ENCODE results near the gene SGMS1.

DNA sequence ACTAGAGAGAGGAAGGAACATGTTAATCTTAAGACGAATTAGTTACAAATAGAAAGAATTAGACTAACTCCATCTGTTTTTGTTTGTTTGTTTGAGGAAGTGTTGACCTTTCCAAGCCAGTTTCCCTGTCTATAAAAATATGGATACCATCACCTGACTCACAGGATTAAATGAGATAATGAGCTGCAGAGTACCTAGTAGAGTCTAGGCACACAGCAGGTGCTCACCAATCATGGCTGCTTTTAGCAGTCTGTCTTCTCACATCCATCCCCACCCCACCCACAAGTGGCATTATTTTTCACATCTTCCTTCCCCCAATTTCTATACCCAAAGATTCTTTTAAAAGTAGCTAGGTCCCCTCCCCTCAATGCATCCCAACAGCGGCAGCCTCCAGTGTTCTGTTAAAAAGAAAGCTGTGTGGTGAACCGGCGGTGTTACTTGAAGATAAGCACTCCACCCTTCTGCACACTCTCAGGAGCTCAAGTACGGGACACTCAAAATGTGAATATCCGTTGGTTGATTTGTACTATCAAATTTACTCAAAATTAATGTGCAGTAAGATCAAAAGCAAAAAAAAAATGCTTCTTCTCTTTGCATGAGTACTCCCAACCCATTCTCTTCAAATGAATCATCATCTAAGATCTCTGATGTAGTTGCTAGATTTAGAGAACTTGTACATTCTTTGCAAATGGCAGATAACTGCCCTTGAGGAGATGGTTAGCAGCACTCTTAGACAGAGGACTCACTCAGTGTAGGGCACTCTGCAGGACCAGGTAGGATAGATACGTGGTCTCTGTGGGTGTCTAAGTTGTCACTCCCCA is 227.1 kb downstream of the SGMS1 start:
- TF ChIP-seq, protein P1, sequence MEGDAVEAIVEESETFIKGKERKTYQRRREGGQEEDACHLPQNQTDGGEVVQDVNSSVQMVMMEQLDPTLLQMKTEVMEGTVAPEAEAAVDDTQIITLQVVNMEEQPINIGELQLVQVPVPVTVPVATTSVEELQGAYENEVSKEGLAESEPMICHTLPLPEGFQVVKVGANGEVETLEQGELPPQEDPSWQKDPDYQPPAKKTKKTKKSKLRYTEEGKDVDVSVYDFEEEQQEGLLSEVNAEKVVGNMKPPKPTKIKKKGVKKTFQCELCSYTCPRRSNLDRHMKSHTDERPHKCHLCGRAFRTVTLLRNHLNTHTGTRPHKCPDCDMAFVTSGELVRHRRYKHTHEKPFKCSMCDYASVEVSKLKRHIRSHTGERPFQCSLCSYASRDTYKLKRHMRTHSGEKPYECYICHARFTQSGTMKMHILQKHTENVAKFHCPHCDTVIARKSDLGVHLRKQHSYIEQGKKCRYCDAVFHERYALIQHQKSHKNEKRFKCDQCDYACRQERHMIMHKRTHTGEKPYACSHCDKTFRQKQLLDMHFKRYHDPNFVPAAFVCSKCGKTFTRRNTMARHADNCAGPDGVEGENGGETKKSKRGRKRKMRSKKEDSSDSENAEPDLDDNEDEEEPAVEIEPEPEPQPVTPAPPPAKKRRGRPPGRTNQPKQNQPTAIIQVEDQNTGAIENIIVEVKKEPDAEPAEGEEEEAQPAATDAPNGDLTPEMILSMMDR (IDR thresholded peaks at IDR 0.05): no peak
- TF ChIP-seq EZH2 (IDR thresholded peaks at IDR 0.05): no peak

All from neural progenitor cell (in vitro differentiated cells).